Panc1 (cell line): ENCODE results near the gene CYB5R4. TPM values are rescaled to one million over a fixed set of nuclear protein-coding genes. Genes with fewer than 3 reads are reported as not detected.

Experiments used
- ATAC-seq: fragments of 200-7000 bp; cut with Tn5 transposase; 2 replicates; pipeline ENCODE4 v1.9.1; 2020; ENCODE audit warnings: mild to moderate bottlenecking, moderate library complexity
- BruUV-seq: library from RNA; stranded (reverse); fragments of 400-500 nt; replicated peaks from 2 replicates; lab custom pipeline; 2021; lab: Mats Ljungman, UMichigan
- CTCF ChIA-PET: fragments of 300-600 bp; sonication (Branson Sonifier 250); formaldehyde crosslinking; loops from one replicate; lab custom pipeline; 2022; ENCODE audit warnings: antibody characterized with exemption; lab: Charles Lee
- POLR2A ChIA-PET: fragments of 300-600 bp; sonication (Branson Sonifier 250); formaldehyde crosslinking; loops from one replicate; lab custom pipeline; 2022; ENCODE audit warnings: antibody characterized with exemption; lab: Charles Lee
- DNase-seq: peaks from one replicate; pipeline ENCODE4 v3.0.0-alpha.2; 2010; ENCODE audit warnings: low read depth, low spot score
- H3K27ac ChIP-seq: 2 replicates; pipeline ENCODE4 v1.5.1; 2011; ENCODE audit warnings: mild to moderate bottlenecking, low read length, inconsistent platforms
- H3K27me3 ChIP-seq: fragments of 200-500 bp; sonication (Bioruptor generic); 2 replicates; pipeline ENCODE4 v1.6.0; 2014; ENCODE audit warnings: low read length, inconsistent platforms; ENCODE audit not compliant: control insufficient read depth, insufficient read depth
- H3K36me3 ChIP-seq: fragments of 200-500 bp; sonication (Bioruptor generic); 2 replicates; pipeline ENCODE4 v1.5.1; 2014; ENCODE audit warnings: inconsistent platforms, mild to moderate bottlenecking, low read length, moderate library complexity; ENCODE audit not compliant: control insufficient read depth, insufficient read depth
- H3K4me1 ChIP-seq: 2 replicates; pipeline ENCODE4 v1.5.1; 2011; ENCODE audit warnings: inconsistent platforms, mild to moderate bottlenecking, low read length, moderate library complexity; ENCODE audit not compliant: control insufficient read depth, insufficient read depth
- H3K4me3 ChIP-seq, 2 experiments: 2 replicates each; pipeline ENCODE4 v1.5.1; 2011 to 2012; ENCODE audit warnings: low read depth in 2 of 2, low read length in 2 of 2, mild to moderate bottlenecking in 2 of 2, inconsistent platforms in 1 of 2, moderate library complexity in 1 of 2
- H3K9me3 ChIP-seq: fragments of 200-500 bp; sonication (Bioruptor generic); 2 replicates; pipeline ENCODE4 v1.5.1; 2014; ENCODE audit warnings: low read depth, mild to moderate bottlenecking, inconsistent platforms, low read length, moderate library complexity; ENCODE audit not compliant: control insufficient read depth, insufficient read depth
- POLR2AphosphoS5 ChIP-seq: IDR thresholded peaks from 2 replicates; pipeline ENCODE4 v1.6.1; 2012; ENCODE audit warnings: mild to moderate bottlenecking, low read depth, low read length, moderate library complexity
- SIN3A ChIP-seq: IDR thresholded peaks from 2 replicates; pipeline ENCODE4 v1.6.1; 2012; ENCODE audit warnings: low read depth, mild to moderate bottlenecking, low read length, moderate library complexity, borderline replicate concordance; ENCODE audit not compliant: insufficient read depth
- TCF7L2 ChIP-seq: IDR thresholded peaks from 2 replicates; pipeline ENCODE4 v1.6.1; 2011; ENCODE audit warnings: mild to moderate bottlenecking, low read depth, low read length, inconsistent platforms
- in situ Hi-C: cut with HindIII; loops from 2 replicates; pipeline ENCODE4 v1.10.0; 2016; ENCODE audit warnings: low sequenced_read_pairs, low pct_unique_long_range_greater_than_20kb
- intact Hi-C: fragments of 100-400 bp; cut with micrococcal nuclease; formaldehyde crosslinking; loops from one replicate; pipeline ENCODE4 v1.10.0; 2022; ENCODE audit not compliant: unreplicated experiment
- total RNA-seq: library from RNA; stranded (reverse); gene quantifications from one replicate; pipeline ENCODE4 v1.2.1, GENCODE V29; 2021; ENCODE audit not compliant: unreplicated experiment
- TF ChIP-seq, protein P1 (sequence below), 2 experiments: IDR thresholded peaks; 2 replicates each; pipeline ENCODE4 v1.6.1; 2011 to 2012; ENCODE audit warnings: low read depth in 2 of 2, control low read depth in 1 of 2, low read length in 1 of 2, mild to moderate bottlenecking in 1 of 2, moderate library complexity in 1 of 2; ENCODE audit not compliant: insufficient read depth in 1 of 2
- TF ChIP-seq, protein P2 (sequence below): fragments of 450-650 bp; IDR thresholded peaks from 2 replicates; pipeline ENCODE4 v1.5.1; 2017; ENCODE audit warnings: mild to moderate bottlenecking

The CYB5R4 gene
- total RNA-seq, 1 experiment from 2014 or later, result 31.7 TPM

DNA sequence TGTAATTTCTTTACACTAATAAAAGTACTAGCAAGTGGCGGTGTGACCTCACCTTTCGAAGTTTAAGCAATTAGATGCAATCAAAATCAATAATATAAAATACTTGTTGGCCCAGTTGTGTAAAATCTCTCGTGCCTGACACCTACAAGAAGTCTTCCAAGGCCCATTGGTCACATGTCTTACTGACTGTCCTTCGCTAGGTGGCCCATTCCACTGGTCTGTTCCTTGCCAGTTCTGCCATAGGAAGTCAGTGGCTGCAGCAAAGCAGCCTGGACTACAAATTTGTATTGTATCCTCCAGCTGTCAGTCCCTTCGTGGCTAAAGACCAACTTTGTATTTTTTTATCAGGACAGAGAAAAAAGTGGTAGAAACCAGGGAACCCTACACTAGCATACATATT, 61.8 kb downstream of the CYB5R4 start:
- no peaks in the 10 kb centered on the region for H3K36me3 ChIP-seq
- ChIA-PET CTCF (no interaction called here), POLR2A (no interaction called here)
- H3K27ac ChIP-seq, result no peak overlapping the region
- ATAC-seq (no peak), DNase-seq (no peak)
- in situ Hi-C loops, result no loop called here
- TF ChIP-seq POLR2AphosphoS5 (no peak), SIN3A (no peak), TCF7L2 (no peak)
- TF ChIP-seq, protein P1, sequence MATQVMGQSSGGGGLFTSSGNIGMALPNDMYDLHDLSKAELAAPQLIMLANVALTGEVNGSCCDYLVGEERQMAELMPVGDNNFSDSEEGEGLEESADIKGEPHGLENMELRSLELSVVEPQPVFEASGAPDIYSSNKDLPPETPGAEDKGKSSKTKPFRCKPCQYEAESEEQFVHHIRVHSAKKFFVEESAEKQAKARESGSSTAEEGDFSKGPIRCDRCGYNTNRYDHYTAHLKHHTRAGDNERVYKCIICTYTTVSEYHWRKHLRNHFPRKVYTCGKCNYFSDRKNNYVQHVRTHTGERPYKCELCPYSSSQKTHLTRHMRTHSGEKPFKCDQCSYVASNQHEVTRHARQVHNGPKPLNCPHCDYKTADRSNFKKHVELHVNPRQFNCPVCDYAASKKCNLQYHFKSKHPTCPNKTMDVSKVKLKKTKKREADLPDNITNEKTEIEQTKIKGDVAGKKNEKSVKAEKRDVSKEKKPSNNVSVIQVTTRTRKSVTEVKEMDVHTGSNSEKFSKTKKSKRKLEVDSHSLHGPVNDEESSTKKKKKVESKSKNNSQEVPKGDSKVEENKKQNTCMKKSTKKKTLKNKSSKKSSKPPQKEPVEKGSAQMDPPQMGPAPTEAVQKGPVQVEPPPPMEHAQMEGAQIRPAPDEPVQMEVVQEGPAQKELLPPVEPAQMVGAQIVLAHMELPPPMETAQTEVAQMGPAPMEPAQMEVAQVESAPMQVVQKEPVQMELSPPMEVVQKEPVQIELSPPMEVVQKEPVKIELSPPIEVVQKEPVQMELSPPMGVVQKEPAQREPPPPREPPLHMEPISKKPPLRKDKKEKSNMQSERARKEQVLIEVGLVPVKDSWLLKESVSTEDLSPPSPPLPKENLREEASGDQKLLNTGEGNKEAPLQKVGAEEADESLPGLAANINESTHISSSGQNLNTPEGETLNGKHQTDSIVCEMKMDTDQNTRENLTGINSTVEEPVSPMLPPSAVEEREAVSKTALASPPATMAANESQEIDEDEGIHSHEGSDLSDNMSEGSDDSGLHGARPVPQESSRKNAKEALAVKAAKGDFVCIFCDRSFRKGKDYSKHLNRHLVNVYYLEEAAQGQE (IDR thresholded peaks at IDR 0.05; ENCODE audit: insufficient read depth in 1 of 2, low read depth in 2 of 2, low read length in 1 of 2), result no peak
- TF ChIP-seq, protein P2, sequence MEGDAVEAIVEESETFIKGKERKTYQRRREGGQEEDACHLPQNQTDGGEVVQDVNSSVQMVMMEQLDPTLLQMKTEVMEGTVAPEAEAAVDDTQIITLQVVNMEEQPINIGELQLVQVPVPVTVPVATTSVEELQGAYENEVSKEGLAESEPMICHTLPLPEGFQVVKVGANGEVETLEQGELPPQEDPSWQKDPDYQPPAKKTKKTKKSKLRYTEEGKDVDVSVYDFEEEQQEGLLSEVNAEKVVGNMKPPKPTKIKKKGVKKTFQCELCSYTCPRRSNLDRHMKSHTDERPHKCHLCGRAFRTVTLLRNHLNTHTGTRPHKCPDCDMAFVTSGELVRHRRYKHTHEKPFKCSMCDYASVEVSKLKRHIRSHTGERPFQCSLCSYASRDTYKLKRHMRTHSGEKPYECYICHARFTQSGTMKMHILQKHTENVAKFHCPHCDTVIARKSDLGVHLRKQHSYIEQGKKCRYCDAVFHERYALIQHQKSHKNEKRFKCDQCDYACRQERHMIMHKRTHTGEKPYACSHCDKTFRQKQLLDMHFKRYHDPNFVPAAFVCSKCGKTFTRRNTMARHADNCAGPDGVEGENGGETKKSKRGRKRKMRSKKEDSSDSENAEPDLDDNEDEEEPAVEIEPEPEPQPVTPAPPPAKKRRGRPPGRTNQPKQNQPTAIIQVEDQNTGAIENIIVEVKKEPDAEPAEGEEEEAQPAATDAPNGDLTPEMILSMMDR, result no peak
- no peaks in the 10 kb centered on the region for H3K27me3 ChIP-seq
- no TSS peak for BruUV-seq
- H3K9me3 ChIP-seq, result no peaks in the 10 kb centered on the region
- no peak overlapping the region for H3K4me3 ChIP-seq
- intact Hi-C loops, result no loop called here
- H3K4me1 ChIP-seq, result no peaks in the 10 kb centered on the region

DNA sequence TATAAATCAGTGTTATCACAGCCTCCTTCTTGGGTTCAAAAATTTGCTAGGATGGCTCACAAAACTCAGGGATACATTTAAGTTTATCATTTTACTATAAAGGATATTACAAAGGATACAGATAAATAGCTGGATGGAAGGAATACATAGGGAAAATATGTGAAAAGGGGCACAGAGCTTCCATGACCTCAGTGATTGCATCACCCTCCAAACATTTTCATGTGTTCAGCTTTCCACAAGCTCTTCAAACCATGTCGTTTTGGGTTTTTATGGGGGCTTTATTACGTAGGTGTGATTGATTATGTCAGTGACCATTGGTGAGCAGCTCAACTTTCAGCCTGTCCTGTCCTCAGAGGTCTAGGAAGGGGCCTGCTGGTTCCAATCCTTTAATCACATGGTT, 68.0 kb downstream of the CYB5R4 start:
- POLR2A ChIA-PET, result no interaction called here
- no peak for ATAC-seq

More for the DNA sequence above, 68.0 kb downstream of the CYB5R4 start:
- in situ Hi-C loops, result no loop called here
- no TSS peak for BruUV-seq
- H3K36me3 ChIP-seq, result no peaks in the 10 kb centered on the region; the same call in 1 of the 2 replicates
- intact Hi-C loops, result no loop called here
- no peaks in the 10 kb centered on the region for H3K9me3 ChIP-seq
- DNase-seq, result no peak
- H3K4me1 ChIP-seq, result no peaks in the 10 kb centered on the region
- TF ChIP-seq TCF7L2 (no peak), POLR2AphosphoS5 (no peak), SIN3A (no peak)
- TF ChIP-seq, protein P1 (IDR thresholded peaks at IDR 0.05; ENCODE audit: insufficient read depth in 1 of 2, low read depth in 2 of 2, low read length in 1 of 2), result no peak
- CTCF ChIA-PET, result no interaction called here
- H3K27me3 ChIP-seq, result no peaks in the 10 kb centered on the region
- no peak overlapping the region for H3K27ac ChIP-seq
- no peak overlapping the region for H3K4me3 ChIP-seq
